HG03460 (cell line): ENCODE data around the gene ZBTB7B.
"Not testable (repeated sequence)": the region's sequence is repeated elsewhere in the genome, so short reads cannot be mapped to it uniquely, and the experiment has no call there.

Experiments used
- ATAC-seq: cut with Tn5 transposase; IDR thresholded peaks from one replicate; pipeline ENCODE4 v1.9.1; 2021; ENCODE audit not compliant: unreplicated experiment

Gene ZBTB7B

GRCh38 chr1:154988058-154988954 lies 14.3 kb upstream of the ZBTB7B start:
- ATAC-seq = no peak

- no peak for ATAC-seq
Measured at GRCh38 chr1:154989195-154989860, 13.3 kb upstream of the ZBTB7B start.

GRCh38 chr1:154990276-154990675 lies 12.3 kb upstream of the ZBTB7B start:
- ATAC-seq = no peak

GRCh38 chr1:154992721-154993571 lies 9.7 kb upstream of the ZBTB7B start:
- ATAC-seq = no peak

- ATAC-seq = no peak
Measured at GRCh38 chr1:154993572-154994268, 8.9 kb upstream of the ZBTB7B start, which contains the start of gene LENEP. Gene LENEP, plus strand, starts transcription at chr1:154993586. Its CDS starts 22 bp downstream, at chr1:154993608.

GRCh38 chr1:154994269-154994587 lies 8.4 kb upstream of the ZBTB7B start:
- no peak for ATAC-seq

- ATAC-seq = no peak
Measured at GRCh38 chr1:154994591-154994990, 8.0 kb upstream of the ZBTB7B start.

- not testable (repeated sequence) for ATAC-seq
Measured at GRCh38 chr1:154995301-154995983, 7.2 kb upstream of the ZBTB7B start.

GRCh38 chr1:154996966-154997701 lies 5.5 kb upstream of the ZBTB7B start:
- ATAC-seq = no peak

GRCh38 chr1:154998201-154998780 lies 4.3 kb upstream of the ZBTB7B start:
- no peak for ATAC-seq

GRCh38 chr1:154998818-154999570 lies 3.6 kb upstream of the ZBTB7B start:
- ATAC-seq = no peak

GRCh38 chr1:154999571-155000410 lies 2.8 kb upstream of the ZBTB7B start:
- ATAC-seq = no peak

- ATAC-seq = no peak
Measured at GRCh38 chr1:155000411-155000725, 2.2 kb upstream of the ZBTB7B start.

- peak; percentile 29 for ATAC-seq
Measured at GRCh38 chr1:155000726-155001424, 1.7 kb upstream of the ZBTB7B start.

- ATAC-seq = no peak
Measured at GRCh38 chr1:155001425-155001674, 1.3 kb upstream of the ZBTB7B start.

- peak; percentile 51 for ATAC-seq
Measured at GRCh38 chr1:155001675-155002463, 733 bp upstream of the ZBTB7B start.
